ENCODE results near the gene ADGRL3.
A peak's percentile ranks its signal among the peaks of the same experiment; 100 is the strongest.

Gene ADGRL3

DNA sequence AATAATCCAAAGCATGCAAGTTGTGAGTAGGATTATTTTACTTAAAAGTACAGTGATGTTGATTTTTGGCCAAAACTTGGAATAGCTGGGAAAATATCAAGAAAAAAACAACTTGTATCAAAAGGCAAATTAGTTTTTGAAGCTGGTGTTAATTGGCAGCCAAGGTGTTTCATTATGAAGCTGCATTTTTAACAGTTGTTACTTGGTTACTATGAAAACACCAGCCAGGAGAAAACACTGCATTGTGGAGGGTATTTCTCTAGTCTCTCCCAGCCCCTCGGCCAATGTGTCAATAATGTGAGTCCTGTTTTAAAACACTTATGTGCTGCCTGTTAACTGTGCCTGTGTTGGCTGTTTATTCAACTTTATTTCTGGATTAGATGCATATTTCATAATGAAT is 733.4 kb downstream of the ADGRL3 start (continued):
- TF ChIP-seq, protein P1, sequence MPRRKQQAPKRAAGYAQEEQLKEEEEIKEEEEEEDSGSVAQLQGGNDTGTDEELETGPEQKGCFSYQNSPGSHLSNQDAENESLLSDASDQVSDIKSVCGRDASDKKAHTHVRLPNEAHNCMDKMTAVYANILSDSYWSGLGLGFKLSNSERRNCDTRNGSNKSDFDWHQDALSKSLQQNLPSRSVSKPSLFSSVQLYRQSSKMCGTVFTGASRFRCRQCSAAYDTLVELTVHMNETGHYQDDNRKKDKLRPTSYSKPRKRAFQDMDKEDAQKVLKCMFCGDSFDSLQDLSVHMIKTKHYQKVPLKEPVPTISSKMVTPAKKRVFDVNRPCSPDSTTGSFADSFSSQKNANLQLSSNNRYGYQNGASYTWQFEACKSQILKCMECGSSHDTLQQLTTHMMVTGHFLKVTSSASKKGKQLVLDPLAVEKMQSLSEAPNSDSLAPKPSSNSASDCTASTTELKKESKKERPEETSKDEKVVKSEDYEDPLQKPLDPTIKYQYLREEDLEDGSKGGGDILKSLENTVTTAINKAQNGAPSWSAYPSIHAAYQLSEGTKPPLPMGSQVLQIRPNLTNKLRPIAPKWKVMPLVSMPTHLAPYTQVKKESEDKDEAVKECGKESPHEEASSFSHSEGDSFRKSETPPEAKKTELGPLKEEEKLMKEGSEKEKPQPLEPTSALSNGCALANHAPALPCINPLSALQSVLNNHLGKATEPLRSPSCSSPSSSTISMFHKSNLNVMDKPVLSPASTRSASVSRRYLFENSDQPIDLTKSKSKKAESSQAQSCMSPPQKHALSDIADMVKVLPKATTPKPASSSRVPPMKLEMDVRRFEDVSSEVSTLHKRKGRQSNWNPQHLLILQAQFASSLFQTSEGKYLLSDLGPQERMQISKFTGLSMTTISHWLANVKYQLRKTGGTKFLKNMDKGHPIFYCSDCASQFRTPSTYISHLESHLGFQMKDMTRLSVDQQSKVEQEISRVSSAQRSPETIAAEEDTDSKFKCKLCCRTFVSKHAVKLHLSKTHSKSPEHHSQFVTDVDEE (CRISPR knock-in tag; IDR thresholded peaks at IDR 0.05): no peak
- no peak for TF ChIP-seq ARNTL (CRISPR knock-in tag; IDR thresholded peaks at IDR 0.05; ENCODE audit: borderline replicate concordance, low read depth)
- TF ChIP-seq TCF4 (CRISPR knock-in tag; IDR thresholded peaks at IDR 0.05; ENCODE audit: borderline replicate concordance): no peak
- no peak for TF ChIP-seq SNAI2 (CRISPR knock-in tag; IDR thresholded peaks at IDR 0.05)

DNA sequence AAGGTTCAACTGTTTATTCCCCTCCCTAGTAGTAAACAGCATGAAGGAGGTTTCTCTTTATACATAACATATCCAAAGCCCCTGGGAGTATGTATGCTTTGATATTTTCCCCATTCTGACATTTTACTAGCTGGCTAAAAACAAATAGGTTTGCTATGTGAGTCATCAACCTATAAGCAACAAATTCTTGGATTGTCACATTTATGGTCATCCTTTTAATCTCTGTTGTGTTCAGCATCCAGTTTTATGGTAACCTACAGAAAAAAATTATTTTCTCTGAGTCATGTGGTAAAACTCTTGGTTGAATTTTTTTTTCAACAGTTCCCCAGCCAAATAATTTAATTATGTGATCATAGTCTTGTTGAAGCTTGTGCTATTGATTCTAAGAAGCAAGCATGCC is 734.1 kb downstream of the ADGRL3 start:
- ATAC-seq: no peak; the same call in 2 of the 3 replicates
- TF ChIP-seq, protein P2, sequence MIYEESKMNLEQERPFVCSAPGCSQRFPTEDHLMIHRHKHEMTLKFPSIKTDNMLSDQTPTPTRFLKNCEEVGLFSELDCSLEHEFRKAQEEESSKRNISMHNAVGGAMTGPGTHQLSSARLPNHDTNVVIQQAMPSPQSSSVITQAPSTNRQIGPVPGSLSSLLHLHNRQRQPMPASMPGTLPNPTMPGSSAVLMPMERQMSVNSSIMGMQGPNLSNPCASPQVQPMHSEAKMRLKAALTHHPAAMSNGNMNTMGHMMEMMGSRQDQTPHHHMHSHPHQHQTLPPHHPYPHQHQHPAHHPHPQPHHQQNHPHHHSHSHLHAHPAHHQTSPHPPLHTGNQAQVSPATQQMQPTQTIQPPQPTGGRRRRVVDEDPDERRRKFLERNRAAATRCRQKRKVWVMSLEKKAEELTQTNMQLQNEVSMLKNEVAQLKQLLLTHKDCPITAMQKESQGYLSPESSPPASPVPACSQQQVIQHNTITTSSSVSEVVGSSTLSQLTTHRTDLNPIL (CRISPR knock-in tag; IDR thresholded peaks at IDR 0.05; ENCODE audit: low read depth): no peak
- TF ChIP-seq ARNTL (CRISPR knock-in tag; IDR thresholded peaks at IDR 0.05; ENCODE audit: borderline replicate concordance, low read depth): no peak
- no peak for TF ChIP-seq ZNF70 (CRISPR knock-in tag; IDR thresholded peaks at IDR 0.05)
- TF ChIP-seq ESRRG (CRISPR knock-in tag; IDR thresholded peaks at IDR 0.05): no peak
- no peak for TF ChIP-seq POU6F1 (CRISPR knock-in tag; IDR thresholded peaks at IDR 0.05; ENCODE audit: borderline replicate concordance, low read depth)
- TF ChIP-seq ZC3H10 (CRISPR knock-in tag; IDR thresholded peaks at IDR 0.05): no peak
- no peak for TF ChIP-seq ZNF565 (CRISPR knock-in tag; conservative IDR thresholded peaks at IDR 0.05; ENCODE audit: low read depth)
- no peak for TF ChIP-seq BACH2 (CRISPR knock-in tag; IDR thresholded peaks at IDR 0.05; ENCODE audit: borderline replicate concordance)
- TF ChIP-seq ZFP3 (CRISPR knock-in tag; IDR thresholded peaks at IDR 0.05): no peak
- no peak for TF ChIP-seq SNAI2 (CRISPR knock-in tag; IDR thresholded peaks at IDR 0.05)

- ATAC-seq: peak; percentile 80
- no peak for TF ChIP-seq POU6F1 (CRISPR knock-in tag; IDR thresholded peaks at IDR 0.05; ENCODE audit: borderline replicate concordance, low read depth)
- no peak for TF ChIP-seq PPARA (CRISPR knock-in tag; IDR thresholded peaks at IDR 0.05; ENCODE audit: borderline replicate concordance)
- TF ChIP-seq BACH2 (CRISPR knock-in tag; IDR thresholded peaks at IDR 0.05; ENCODE audit: borderline replicate concordance): no peak
- TF ChIP-seq ARNTL (CRISPR knock-in tag; IDR thresholded peaks at IDR 0.05; ENCODE audit: borderline replicate concordance, low read depth): no peak
- TF ChIP-seq CSDC2 (CRISPR knock-in tag; IDR thresholded peaks at IDR 0.05): no peak
- peak; percentile 83 for TF ChIP-seq TCF4 (CRISPR knock-in tag; IDR thresholded peaks at IDR 0.05; ENCODE audit: borderline replicate concordance)
- 0 out of 2 replicates have a peak, but pooled peaks have one; percentile 19 for TF ChIP-seq ZFP3 (CRISPR knock-in tag; IDR thresholded peaks at IDR 0.05)
- no peak for TF ChIP-seq OSR1 (CRISPR knock-in tag; IDR thresholded peaks at IDR 0.05)
- no peak for TF ChIP-seq ZFP30 (CRISPR knock-in tag; IDR thresholded peaks at IDR 0.05)
- no peak for TF ChIP-seq ISL1 (CRISPR knock-in tag; IDR thresholded peaks at IDR 0.05)
- TF ChIP-seq, protein P1 (CRISPR knock-in tag; IDR thresholded peaks at IDR 0.05): peak; percentile 90
- TF ChIP-seq, protein P3, sequence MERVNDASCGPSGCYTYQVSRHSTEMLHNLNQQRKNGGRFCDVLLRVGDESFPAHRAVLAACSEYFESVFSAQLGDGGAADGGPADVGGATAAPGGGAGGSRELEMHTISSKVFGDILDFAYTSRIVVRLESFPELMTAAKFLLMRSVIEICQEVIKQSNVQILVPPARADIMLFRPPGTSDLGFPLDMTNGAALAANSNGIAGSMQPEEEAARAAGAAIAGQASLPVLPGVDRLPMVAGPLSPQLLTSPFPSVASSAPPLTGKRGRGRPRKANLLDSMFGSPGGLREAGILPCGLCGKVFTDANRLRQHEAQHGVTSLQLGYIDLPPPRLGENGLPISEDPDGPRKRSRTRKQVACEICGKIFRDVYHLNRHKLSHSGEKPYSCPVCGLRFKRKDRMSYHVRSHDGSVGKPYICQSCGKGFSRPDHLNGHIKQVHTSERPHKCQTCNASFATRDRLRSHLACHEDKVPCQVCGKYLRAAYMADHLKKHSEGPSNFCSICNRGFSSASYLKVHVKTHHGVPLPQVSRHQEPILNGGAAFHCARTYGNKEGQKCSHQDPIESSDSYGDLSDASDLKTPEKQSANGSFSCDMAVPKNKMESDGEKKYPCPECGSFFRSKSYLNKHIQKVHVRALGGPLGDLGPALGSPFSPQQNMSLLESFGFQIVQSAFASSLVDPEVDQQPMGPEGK (CRISPR knock-in tag; IDR thresholded peaks at IDR 0.05; ENCODE audit: borderline replicate concordance): no peak
These were observed 738.2 kb downstream of the ADGRL3 start for GRCh38 chr4:61938250-61938846.
